ENCODE measurements around the gene FHOD3.

FHOD3 gene

DNA sequence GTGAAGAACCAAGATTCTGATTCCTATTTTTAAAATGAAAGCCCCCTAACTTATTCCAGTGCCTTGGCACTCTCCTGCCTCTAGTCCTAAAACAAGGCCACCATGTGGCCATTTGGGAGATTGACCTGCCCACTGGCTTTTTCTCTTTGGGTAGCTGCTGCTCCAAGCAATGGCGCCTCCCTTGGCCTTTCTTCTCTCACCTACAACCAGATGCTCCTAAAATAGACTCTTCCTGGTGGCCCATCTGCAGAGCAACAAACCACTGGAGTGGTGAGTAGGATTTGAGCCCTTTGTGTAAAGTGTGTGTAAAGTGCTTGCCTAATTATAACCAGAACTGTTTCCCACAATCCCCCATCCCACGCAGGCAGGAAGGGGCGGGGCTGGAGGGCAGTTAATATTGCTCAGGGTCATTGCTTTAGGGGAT, 114.2 kb downstream of the FHOD3 start:
- no peak for DNase-seq (ENCODE audit: low read depth)

GRCh38 chr18:36412778-36413177, 115.3 kb downstream of the FHOD3 start:
- no peak for DNase-seq (ENCODE audit: low read depth)

DNA sequence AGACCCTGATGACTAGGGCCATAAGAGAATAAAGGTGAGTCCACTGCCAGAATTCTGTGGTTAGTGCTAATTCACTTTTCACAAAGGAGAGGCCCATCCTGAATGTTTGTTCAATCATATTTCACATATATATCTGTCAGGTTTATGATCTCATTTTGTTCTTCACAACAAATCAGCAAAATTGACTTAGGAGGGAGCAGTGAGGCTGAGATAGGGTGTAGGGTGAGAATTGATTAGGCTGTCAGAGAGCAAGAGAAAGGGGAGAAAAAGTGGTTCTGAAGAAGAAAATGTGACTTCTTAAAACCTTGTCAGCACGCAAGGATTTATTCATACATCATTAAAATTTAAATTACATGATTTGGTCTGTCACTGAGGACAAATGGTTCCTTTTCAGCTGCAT, 117.7 kb downstream of the FHOD3 start:
- no peak for DNase-seq (ENCODE audit: low read depth)

GRCh38 chr18:36415625-36416024, 118.1 kb downstream of the FHOD3 start:
- no peak for DNase-seq (ENCODE audit: low read depth)

DNA sequence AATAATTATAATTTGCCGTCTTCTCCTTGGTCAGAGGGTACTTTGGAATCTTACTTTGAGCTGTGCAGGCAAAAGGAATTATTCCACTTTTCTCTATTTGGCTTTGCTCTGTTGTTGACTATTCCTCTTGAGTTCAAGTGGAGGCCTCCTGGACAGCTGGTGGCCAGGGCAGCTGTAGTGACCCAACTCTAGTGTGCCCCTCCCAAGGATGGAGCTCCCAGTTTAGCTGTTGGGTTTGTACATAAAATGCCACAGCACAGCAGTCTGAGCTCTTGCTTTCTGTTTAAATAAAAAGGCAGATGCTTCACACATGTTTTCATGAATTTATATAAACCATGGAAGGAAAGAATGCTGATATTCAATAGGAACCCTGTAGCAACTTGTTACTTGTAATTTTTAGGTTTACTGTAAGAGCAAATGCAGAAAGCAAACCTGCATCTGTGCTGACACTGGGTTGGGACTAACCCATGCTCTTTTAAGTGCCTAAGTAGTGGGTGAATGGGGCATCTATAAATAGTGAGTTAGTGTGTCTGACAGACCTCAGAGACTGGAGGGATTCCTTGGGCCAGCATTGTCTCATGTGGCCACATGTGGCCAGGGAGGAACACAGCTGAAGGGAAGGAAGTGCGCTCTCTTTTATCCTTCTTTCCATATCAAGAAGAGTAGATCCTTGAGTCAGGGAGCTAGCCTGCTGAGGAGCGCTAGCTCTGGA, 121.8 kb downstream of the FHOD3 start:
- DNase-seq (ENCODE audit: low read depth) = no peak

DNA sequence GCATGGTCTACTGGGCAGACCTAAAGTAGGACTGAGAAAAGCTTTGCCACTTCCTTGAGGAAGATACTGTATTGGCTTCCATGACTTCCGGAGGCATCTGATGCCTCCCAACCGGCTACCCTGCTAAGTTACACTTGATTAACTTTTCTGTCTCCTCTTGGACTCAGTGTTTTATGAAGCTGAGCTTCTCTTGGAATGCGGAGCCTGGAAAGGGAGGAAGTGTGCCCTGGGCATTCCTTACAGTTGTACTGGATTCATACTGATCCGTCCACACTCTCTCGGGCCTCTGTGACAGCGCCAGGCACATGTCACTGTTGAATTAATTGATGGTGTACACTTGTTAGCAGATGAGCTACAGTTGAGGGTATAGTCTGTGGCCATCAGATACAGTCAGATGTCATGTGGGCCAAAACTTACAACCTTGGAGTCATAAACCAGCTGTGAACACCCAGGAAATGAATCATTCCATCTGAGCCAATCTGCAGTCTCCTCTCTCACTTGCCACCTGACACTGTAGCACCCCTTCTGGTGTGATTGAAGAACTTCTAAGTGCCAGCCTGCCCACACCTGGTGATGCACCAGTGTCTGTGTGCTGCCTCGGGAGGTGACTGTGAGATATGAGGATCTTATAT, 122.5 kb downstream of the FHOD3 start:
- DNase-seq (ENCODE audit: low read depth) = no peak

GRCh38 chr18:36420826-36421225, 123.3 kb downstream of the FHOD3 start:
- DNase-seq (ENCODE audit: low read depth) = no peak

GRCh38 chr18:36424741-36425142, 127.2 kb downstream of the FHOD3 start:
- DNase-seq (ENCODE audit: low read depth) = no peak

DNA sequence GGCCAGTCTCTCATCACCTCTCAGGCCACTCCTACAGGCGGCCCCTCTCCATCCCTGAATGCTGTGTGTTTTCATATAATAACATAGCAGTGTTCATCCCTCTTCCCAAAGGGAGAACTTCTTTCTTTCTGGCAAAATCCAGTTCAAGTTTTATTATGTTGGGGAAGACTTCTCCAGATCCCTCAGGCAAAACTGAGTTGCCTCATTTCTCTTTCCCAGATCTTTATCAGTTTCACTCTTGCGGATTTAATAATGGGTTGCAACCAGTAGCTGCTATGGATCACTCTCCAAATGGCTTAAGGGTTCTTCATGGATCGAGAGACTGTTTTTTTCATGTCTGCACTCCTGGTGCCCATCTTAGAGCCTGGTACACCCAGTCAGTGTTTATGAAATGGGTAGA, 129.9 kb downstream of the FHOD3 start:
- no peak for DNase-seq (ENCODE audit: low read depth)

DNA sequence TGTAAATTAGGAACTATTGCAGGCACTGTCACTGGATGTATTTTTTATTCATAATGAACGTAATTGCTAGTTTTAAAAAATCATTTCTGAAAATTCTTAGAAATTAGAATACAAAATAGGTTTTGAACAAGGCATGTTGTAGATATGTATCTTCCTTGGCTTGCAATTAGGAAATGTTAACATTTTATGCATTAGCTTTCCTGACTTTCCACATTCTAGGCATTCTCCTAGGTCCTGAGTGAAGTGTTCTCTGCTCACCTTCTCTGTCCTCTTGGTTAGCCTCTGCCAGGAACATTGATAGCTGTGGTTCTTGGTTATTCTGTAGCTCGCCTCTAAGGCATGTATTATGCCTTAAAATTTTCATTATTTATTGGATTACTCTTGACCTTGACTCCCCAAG, 130.3 kb downstream of the FHOD3 start:
- DNase-seq (ENCODE audit: low read depth) = no peak

DNA sequence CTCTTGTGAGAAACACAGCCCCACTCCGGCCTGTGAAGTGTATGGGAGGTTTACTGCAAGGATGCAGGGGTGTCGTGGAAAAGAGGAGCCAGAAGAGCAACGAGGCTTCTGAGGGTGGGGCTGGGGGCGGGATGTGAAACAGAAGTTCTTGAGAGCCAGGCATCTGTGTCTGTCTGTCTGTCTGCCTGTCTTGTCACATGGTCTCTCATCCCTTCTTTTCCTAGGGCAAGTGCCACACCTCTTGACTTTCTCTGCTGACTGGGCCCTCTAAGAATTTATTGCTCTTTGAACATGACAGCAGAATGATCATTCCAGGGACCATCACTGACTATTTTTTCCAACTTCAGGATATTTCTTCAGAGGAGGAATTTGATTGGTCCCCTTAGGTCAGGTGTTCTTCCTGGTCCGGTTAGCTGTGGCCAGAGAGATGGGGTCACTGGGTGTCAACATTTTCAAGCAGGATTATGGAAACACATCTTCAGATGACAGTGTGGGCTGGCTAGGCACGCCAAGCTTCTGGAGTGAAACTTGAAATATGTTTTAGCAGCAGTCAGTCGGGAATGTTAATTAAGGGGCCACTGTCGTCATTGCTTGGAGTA, 131.0 kb downstream of the FHOD3 start:
- DNase-seq (ENCODE audit: low read depth) = no peak

DNA sequence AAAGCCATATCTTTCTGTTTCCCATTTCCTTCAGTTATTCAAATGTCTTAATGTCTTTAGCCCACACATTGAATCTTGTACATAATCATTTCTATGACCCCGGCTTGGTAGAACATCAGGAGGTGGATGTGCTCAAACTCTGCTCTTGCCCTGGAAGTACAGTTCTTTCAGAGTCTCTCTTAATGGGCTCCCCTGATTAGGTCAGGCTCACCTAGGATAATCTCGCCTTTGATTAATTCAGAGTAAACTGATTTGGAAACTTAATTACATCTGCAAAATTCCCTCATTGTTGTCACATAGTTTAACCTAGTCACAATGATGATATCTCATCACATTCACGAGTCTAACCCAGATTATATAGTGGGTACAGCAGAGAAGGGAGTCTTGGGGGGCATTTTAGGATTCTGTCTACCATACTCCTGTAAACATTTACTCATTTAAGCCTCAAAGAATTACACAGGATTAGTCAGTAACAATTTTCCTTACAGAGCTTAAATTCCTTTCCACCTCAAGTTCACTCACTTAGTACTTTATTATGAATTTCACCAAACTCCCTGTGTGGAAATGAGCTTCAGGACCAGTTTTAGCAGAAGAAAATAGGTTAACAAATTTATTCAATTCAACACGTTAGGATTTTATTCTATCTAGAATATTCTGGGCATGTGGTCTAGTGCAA, 135.5 kb downstream of the FHOD3 start:
- DNase-seq (ENCODE audit: low read depth) = no peak

GRCh38 chr18:36436387-36436786, 138.9 kb downstream of the FHOD3 start:
- DNase-seq (ENCODE audit: low read depth) = no peak

GRCh38 chr18:36440614-36441013, 143.1 kb downstream of the FHOD3 start:
- DNase-seq (ENCODE audit: low read depth) = no peak

DNA sequence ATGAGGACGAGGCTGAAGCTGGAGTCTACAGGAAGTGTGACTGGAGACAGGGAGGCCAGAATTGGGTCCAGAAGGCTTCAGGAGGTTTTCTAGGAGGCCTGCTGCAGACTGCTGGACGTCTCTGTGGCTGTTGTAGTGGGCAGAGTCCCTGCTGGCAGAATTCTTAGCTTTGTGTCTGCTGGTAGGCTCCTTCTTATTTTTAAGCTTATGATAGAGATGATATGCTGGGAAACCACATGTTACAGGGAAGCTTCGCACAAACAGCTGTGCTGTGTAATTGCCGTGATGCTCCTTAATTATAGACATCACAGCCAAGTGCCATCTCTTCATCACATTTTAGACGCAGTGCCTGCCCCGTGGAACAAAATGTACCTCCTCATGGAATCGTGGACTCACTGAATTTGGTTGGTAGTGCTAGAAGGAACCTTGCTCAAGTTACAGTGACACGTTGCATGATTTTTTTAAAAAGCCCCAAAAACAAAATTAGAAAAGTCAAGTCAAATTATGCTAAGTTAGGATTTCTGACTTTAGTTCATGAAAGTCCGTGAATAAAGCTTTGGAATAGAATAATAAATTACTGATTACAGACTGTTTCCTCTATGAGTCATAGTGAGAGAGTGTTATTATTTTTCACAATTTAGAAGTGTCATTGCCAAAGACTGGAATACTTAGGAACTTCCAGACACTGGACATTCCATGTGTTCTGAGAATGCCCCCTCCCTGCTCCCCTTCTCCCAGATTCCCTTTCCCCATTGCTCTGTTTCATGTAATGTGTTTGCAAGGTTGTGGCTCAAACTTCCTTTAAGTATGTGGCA, 144.1 kb downstream of the FHOD3 start:
- DNase-seq (ENCODE audit: low read depth) = no peak

DNA sequence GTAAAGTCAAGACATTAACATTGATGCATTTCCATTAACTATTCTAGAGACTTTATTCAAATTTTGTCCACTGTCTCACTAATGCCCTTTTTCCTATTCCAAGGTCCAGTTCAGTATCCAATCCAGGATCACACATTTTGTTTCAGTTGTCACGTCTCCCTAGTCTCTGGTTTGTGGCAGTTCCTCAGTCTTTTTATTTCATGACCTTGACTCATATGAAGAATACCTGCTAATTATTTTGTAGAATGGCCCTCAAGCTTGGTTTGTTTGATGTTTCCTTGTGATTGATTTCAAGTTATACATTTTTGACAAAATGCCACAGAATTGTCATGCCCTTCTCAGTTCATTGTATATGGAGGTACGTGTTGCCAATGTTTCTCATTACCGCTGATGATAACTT, 145.2 kb downstream of the FHOD3 start:
- no peak for DNase-seq (ENCODE audit: low read depth)

- DNase-seq (ENCODE audit: low read depth) = no peak
Observed at GRCh38 chr18:36446059-36446458, 148.5 kb downstream of the FHOD3 start.

DNA sequence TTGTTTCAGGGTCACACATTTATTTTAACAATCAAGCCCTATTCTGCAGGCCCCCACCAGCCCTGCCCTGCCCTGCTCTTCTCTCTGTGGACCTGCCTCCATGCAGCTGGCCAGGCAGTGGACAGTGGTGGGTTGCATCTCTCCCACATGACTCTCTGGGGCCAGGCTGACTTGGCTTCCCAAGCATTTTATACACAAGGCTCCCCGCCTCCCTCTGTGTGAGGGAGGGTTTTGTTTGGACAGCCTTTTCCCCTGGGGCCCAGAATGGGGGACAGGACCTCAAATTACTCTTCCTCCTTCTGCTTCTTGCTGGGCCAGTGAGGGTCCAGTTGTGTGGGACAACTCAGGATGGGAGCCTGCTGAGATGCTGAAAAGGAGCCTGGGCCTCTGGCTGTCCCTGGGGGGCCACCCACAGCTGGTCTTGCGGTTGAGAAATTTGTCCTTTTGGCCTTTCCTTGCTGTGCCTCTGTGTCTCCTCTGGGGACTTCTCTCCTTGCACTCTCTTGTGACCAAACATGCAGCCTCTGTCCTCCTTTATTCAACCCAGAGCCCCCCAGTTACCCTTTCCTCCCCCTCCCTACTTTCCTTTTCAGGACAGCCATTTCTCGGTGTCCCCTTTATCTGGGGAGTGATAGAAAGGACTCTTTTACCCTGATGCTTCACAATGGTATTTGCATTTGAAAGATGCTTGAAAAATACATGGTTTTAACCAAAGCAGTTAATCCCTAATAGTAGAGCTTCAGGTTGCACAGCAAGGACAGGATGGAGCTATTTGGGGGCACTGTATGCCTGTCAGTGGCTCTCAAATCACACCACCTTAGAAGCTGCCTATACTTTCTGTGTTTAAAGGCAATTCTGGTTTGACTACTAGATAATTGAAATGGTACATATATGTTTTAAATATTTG, 151.1 kb downstream of the FHOD3 start:
- DNase-seq (ENCODE audit: low read depth) = no peak

DNA sequence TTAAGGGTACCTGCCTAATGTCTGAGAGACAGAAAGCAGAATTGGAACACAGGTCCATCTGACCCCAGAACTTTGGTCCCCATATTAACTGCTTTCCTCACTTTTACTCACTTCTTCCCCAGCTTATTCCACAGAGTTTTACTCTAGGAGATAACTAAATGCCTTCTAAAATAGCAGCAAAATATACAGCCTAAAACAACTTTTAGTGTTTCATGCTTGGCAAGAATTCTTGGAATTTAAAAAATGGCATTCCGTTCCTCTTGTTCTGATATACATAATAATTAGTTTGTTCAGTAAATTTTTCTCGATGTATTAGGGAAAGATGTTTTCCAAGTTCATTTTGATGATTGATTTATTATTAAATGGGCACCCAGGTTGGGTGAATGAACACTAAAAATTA, 151.9 kb downstream of the FHOD3 start:
- no peak for DNase-seq (ENCODE audit: low read depth)

GRCh38 chr18:36450264-36450663, 152.8 kb downstream of the FHOD3 start:
- DNase-seq (ENCODE audit: low read depth) = no peak

All from stimulated activated CD8-positive, alpha-beta memory T cell treated with anti-CD3 and anti-CD28 coated beads, Interleukin-15, amount 100 ng/mL, for 24 hours (primary cell).